GM19238 (cell line): ENCODE measurements around the gene AAK1.
"Not testable (repeated sequence)": the region's sequence is repeated elsewhere in the genome, so short reads cannot be mapped to it uniquely, and the experiment has no call there.

Experiments used
- DNase-seq: peaks from one replicate; pipeline ENCODE4 v3.0.0; 2011; ENCODE audit warnings: low spot score; ENCODE audit not compliant: insufficient read length

The AAK1 gene

DNA sequence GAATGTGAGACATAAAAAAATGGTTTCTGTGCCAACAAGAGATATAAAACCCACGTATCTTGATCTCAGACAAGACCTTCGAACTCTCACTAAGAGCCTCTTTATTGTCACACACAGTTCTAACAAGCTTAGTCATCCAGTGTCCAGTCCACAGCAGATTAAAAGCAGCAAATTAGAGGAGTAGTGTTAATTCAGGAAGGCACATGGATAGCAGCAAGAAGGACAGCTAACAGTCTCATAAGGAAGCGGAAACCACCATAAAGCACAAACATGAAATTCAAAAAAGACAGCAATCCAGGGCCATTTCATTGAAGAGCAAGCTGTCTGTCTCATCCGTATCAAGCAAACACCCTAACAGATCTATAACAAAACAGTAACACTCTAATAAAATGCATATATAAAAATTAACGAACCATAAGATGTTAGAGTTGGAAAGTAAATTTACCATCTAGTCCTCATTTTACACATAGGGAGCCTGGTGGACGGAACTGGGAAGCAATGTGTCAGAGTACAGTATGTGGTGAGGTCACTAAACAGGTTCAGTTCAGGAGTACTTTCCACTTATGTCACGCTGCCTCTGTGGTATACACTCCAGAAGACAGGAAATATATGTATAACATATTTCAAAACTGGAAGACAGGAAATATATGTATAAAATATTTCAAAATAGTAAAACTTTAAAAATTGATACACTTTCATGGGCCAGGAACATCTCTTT is 18.3 kb downstream of the AAK1 start:
- no peak for DNase-seq

DNA sequence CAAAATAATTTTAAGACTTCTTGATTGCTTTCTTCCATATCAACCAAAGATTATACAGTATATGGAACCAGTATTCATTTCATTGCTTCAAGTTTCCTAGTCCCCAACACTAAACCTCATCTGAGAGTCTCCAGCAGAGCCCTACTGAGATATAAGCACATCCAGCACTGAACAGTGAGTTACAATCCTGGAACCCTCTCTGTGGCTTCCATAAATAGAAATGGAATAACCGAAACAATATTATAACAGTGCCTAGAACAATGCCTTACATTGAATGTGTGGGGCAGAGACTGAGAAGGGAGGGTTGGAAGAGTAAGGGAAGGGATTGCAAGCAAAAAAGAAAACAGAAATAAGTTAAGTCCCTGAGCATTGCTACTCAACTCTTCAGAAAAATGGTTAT is 18.9 kb downstream of the AAK1 start:
- DNase-seq, result no peak

DNA sequence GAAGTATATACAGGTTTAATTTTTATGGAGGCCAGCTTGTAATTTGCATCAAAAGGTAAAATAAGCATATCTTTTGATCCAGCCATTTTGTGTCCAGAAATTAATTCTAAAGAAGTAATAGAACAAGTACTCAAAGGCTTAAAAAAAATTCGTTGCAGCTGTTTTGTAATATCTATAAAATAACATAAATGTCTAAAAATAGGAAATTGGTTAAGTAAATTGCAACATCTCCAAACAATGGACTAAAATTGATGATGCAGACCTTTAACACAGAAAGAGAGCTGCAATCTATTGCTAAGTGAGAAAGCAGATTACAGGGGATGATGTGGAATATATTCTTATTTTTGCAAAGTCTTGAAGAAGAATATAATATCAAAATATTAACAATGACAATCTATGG is 19.4 kb downstream of the AAK1 start:
- no peak for DNase-seq

DNA sequence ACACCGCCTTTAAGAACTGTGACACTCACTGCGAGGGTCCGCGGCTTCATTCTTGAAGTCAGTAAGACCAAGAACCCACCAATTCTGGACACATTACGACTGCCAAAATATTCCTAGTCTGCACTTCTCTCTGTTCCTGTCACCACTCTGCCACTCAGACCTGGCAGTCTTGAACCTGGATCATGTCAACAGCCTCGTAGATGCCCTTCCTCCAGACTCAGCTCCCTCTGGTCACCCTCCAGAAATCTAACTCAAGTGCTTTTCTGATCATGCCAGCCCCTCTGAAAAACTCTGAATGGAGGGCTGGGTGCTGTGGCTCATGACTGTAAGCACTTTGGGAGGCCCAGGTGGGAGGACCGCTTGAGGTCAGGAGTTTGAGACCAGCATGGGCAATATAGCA is 20.3 kb downstream of the AAK1 start:
- no peak for DNase-seq

DNA sequence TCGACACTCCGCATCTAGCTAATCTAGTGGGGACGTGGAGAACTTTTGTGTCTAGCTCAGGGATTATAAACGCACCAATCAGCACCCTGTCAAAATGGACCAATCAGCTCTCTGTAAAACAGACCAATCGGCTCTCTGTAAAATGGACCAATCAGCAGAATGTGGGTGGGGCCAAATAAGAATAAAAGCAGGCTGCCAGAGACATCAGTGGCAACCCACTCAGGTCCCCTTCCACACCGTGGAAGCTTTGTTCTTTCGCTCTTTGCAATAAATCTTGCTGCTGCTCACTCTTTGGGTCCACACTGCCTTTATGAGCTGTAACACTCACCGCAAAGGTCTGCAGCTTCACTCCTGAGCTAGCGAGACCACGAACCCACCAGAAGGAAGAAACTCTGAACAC is 20.7 kb downstream of the AAK1 start:
- not testable (repeated sequence) for DNase-seq

DNA sequence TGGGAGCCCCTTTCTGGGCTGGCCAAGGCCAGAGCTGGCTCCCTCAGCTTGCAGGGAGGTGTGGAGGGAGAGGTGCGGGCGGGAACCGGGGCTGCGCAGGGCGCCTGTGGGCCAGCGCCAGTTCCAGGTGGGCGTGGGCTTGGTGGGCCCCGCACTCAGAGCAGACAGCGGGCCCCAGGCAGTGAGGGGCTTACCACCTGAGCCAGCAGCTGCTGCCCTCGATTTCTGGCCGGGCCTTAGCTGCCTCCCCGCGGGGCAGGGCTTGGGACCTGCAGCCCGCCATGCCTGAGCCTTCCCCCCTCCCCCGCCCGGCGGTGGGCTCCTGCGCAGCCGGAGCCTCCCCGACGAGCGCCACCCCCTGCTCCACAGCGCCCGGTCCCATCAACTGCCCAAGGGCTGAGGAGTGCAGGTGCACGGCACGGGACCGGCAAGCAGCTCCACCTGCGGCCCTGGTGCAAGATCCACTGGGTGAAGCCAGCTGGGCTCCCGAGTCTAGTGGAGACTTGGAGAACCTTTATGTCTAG is 21.5 kb downstream of the AAK1 start:
- DNase-seq, result not testable (repeated sequence)

DNA sequence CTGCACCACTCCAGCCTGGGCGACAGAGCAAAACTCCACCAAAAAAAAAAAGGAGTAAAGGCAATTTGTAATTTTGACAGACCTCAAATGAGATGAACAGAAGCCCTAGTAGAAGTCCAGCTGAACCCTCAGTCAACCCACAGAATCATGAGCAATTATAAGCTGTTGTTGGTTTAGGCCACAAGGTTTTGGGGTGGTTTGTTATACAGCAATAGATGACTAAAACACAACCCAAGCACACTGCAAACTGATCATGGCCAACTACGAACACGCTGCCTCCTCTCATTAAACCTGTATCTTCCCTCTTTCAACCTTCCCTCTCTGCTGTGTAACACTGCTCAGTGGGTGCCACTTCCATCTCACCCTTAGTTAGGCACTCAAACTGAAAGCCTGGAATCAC is 22.1 kb downstream of the AAK1 start:
- no peak for DNase-seq

DNA sequence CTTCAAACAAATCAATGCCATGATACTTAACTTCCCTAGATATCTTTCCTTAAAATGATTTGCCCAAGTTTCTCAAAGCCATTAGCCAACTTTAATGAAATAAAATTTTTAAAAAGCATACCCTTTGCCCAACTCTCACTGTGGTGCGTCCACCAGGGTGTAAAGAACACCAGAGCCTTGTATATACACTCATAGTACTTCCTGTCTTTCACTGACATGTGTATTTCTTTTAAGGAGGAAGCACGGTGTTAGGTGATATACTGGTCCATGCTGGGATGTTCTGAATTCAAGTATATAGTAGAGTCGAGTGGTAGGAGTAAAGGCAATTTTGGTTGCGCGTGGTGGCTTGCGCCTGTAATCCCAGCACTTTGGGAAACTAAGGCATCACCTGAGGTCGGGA is 22.7 kb downstream of the AAK1 start:
- DNase-seq, result no peak

DNA sequence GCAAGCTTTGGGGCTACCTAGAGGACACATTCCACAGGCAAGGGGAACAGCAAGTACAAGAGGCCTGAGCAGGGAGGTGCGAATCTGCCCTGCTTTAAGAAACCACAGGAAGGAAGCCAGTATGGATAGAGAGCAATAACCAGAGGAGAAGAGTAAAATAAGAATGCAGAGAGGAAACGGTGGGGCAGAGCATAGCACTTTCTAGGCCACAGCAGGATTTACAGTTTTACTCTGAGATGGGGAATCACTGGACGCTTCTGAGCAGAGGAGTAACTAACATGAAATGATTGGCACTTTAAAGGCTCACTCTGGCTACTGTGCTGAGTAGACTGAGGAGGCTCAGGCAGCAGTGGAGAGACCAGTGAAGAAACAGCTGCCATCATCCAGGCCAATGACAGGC is 23.8 kb downstream of the AAK1 start:
- DNase-seq, result no peak

DNA sequence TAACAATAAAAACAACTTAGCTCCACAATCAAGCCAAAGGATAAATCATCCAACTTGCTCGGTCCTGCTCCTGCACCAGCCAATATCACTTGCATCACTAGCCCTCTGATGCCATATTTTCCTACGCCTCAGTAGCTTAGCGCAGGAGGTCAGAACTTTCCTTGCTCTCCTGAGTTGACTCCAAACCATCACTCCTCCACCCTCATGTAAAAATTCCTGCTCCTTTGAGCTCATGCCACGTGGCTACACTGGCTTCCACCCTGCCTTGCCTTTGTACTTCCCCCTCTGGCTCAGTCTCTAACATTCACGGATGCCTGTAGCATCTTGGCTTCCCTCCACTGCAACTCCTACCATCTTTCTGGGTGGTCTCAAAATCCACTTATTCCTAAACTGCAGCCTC is 25.2 kb downstream of the AAK1 start:
- DNase-seq, result no peak

DNA sequence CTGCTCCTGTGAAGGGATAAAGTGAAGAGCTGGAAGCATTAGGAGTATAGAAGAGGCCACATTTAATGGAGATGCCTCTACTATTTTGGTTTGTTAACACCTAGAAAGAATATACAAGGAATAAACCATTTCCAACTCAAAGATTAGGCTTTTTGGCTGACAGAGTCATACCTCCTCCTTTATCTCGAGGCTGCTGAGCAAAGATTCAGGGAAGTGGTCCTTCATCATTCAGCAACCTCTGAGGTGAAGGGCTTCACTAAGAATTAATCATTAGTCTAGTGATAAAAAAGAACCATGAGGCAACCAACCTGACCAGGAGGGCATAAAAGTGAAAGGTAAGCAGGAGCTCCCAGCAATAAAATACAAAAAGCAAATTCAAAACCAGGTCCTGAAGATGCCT is 25.8 kb downstream of the AAK1 start:
- no peak for DNase-seq

DNA sequence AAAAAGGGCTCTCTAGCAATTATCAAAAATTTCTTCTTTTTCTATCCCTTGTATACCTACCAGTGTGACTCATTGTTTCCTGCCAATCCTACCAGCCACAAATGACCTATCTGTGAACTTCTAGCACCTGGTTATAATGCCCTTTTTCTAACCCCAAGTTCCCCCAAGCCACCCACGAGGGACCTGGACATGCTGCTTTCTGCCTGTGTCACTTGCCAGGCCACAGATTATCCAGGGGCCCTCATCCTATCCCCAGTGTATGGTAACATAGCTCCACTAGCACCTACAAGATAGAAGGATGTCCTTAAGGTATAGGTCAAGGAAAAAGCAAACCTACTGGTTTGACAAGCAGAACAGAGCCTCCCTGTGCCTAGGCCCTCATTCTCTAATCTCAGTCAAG is 26.8 kb downstream of the AAK1 start:
- DNase-seq, result no peak

DNA sequence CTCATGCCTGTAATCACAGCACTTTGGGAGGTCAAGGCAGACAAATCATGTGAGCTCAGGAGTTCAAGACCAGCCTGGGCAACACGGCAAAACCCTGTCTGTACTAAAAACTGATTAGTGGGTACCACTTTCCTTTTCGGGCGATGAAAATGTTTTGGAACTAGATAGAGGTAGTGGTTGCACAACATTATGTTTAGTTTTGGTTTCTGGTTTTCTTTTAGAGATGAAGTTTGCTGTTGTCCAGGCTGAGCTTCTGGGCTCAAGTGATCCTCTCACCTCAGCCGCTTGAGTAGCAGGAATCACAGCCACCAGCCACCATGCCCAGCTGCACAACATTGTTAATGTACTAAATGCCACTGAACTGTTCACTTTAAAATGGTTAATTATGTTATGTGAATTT is 27.6 kb downstream of the AAK1 start:
- DNase-seq, result no peak

DNA sequence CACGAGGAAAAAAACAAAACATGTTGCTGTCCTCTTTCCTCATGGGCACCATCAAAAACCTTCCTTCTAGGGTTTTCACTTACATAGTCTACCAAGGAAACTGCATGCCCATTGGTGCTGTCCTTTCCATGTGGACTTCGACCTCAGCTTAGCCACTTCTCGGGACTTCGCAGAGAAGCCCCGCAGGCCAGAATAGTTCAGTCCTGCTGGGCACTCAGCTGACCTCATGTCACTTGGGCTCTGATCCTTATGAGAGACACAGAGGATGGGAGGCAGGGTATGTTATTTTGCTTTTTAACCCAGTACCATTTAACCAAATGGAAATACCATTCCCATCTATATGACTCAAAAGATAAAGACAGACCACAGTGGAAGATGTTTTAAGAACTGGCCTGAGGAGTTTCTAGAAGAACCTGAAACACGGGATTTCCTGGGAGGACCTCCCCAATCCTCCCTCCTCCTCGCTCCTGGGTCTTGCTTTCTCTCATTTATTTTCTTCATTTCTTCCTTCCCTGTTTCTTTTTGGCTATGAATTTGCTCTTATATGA is 28.4 kb downstream of the AAK1 start:
- no peak for DNase-seq

DNA sequence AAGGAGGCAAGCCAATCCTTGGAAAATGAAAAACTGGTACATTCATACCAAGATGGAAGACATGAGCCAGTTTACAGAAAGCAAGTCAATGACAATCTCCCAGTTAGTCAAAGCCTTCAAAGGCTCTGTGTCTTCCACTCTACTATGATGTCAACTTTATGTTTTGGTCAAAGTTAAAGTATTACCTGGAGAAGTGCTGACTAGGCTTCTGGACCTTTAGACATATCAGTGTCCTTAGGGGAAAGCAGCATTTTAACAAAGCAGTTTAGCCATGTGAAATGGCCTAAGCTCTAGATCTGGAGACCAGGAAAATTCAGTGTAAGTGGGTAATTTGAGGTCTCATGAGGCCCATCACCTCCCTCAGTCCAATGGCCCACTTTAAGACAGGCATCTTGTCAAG is 30.8 kb downstream of the AAK1 start:
- no peak for DNase-seq

DNA sequence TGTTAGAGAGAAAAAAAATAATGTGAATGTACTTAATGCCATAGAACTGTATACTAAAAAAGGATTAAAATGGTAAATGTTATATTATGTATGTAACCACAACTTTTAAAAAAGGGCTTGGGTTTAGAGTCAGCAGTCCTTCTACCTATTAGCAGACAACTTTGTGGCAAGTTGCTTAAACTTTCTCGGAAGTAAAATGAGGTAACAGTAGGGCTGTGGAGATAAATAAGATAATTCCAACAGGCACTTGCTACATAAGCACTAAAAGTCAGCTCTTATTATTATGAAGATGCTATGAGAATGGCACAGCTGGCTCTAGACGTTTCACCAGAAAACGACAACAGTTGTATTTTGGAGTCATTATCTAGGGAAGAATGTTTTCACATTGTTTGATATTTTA is 31.3 kb downstream of the AAK1 start:
- no peak for DNase-seq

DNA sequence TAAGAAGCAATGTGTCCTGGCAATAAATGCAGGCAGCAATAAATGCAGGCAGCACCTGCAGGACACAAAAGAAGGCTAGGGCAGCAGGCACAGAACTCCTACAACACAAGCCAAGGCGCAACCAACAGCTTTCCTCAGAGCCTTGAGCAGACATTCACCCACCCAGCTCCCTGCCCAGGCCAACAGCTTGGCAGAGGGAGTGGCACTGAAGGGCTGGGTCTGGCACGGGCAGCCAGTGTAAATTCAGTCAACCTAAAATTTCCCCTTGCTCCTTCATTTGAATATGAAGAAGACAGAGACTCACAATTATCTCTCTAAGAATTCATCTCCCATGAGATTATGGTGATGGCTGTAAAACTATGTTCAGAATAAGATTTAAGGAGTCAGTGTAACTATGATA is 35.4 kb downstream of the AAK1 start:
- no peak for DNase-seq

DNA sequence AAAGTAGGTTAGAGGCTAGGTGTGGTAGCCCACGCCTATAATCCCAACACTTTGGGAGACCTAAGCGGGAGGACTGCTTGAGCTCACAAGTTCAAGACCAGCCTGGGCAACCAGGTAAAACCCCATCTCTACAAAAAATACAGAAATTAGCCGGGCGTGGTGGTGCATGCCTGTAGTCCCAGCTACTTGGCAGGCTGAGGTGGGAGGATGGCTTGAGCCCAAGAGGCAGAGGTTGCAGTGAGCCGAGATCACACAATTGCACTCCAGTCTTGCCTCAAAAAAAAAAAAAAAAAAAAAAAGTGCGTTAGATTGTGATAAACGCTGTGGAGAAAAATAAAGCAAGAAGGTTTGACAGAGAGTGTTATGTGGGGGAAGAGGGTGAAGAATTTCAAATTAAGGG is 36.8 kb downstream of the AAK1 start:
- not testable (repeated sequence) for DNase-seq

DNA sequence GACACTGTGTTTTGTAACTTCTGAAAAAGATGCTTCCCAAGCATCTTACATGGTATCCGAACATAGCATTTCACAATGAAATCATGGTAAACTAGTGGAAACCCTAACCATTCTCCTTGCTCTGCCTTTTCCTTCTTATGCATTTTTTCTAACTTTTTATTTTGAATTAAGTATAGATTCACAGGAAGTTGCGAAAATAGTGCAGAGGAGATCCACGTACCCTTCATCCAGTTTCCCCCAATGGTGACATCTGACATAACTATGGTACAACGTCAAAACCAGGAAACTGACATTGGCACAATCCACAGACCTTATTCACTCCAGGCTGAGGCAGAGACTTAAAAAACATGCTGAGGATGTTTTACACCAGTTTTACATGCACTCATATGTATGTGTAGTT is 38.3 kb downstream of the AAK1 start:
- DNase-seq, result no peak

DNA sequence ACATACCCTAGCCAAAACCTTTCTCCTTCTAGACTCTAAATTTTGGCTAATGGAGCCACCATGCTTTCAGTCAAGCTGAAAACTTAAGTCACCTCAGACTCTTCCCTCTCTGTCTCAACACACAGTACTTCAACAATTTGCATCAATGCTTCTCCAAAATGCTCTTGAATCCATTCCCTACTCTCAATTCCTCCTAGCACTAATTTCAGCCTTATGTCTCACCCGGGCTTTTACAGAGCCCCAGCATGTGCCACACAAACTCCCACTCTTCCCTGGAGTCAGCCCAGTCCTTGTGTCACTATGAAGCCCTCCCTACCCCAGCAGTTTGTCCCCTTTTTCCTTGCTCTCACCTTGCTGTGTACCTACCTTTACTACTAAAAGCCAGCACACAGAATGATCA is 38.7 kb downstream of the AAK1 start:
- DNase-seq, result no peak

DNA sequence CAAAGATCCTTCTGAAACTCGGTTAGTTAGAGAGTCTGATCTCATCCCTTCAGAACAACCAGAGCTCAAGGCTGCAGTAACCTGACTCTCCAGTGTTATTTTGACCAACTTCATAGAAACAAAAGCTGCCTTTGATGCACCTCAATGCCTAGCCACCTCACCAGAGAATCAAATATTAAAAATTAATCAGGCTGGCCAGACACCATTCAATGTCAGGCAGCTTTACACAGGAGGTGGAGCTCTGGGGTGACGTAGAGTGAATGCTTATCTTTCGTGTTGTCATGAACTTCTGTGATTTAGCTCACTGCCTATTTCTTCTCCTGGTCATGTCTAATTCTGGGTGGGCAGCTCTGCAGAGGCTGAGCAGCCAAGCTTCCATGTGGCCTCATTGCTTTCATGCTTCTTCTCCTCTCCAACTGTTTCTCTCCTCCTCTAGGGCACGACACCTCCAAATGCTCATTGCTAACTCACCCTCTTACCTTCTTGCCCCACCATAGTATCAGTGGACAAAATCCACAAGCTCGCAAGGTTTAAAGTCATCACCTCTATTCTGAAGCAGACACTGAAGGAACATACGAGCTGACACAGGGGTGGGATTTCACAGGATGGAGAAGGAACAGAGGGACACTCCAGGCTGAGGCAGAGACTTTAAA is 39.4 kb downstream of the AAK1 start:
- DNase-seq, result no peak

DNA sequence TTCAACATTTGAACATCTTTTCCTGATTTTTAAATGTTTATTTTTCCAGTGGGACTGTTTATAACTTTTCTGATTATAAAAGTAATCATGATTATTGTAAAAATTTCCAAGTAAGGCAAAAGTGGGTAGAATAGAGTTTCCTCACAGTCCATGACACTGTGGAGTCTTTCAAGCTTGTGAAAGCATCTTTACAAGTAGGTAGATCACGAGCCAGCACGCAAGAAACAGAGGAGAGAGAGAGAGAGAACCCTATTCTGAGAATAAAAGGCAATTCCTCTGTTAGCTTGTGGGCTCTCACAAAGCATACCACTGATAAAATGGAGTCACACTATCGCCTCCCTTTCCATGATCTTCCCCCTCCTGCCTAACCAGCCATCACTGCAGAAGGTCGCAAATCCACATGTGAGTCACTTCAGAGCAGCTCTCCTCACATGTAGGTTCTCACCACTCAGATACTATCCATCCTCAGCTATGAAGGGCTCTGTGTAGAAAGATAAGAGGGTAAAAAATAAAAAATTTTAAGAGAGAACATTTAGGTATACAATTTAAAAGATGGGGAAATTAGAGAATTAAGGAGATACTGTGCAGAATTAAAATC is 40.3 kb downstream of the AAK1 start:
- no peak for DNase-seq
